SK-N-MC (cell line): ENCODE data around the gene IQSEC1.

Experiments used
- EZH2 ChIP-seq: fragments of 200-600 bp; sonication (generic); IDR thresholded peaks from one replicate; pipeline ENCODE4 v1.6.1; 2017; ENCODE audit warnings: antibody characterized with exemption
- POLR2AphosphoS5 ChIP-seq: IDR thresholded peaks from 2 replicates; pipeline ENCODE4 v1.6.1; 2012; ENCODE audit warnings: mild to moderate bottlenecking, low read depth, low read length, borderline replicate concordance

DNA sequence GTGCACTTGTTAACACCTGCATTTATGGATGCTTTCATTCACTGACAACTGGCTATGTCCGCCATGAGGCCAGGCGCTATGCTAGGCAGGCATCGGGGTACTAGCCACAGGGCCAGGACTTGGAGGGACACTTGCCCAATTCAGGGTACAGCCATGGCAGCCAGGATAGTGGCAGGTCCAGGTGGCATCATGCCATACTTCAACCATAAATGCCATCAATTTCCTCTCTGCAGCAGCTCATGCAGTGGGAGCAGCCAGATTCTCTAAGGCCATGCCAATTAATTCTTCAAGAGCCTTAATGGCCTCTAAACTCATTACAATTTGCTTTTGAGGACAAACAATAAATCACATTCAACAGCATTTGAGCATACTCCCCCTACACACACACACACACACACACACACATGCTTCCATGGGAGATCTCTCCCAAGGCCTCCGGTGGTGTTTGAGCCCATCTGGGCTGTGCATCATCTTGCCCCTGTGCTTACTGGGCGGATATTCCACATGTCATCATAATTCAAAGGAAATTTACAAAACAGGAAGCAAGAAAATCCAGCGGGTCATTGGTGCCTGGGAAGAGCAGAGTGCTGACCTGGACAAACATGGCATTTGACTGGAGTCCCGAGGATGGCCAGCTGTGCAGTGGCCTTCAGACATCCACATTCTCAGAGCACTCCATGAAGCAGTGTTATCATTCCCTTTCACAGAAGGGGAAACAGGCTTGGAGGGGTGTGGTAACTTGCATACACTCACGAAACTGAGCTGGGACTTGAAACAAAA is 109.1 kb downstream of the IQSEC1 start:
- no peak for TF ChIP-seq POLR2AphosphoS5
- TF ChIP-seq EZH2, result no peak
